HG03460 (cell line): ENCODE results near the gene CPTP.

ENCODE experiments used
- ATAC-seq: cut with Tn5 transposase; IDR thresholded peaks from one replicate; pipeline ENCODE4 v1.9.1; 2021; ENCODE audit not compliant: unreplicated experiment

Gene CPTP

DNA sequence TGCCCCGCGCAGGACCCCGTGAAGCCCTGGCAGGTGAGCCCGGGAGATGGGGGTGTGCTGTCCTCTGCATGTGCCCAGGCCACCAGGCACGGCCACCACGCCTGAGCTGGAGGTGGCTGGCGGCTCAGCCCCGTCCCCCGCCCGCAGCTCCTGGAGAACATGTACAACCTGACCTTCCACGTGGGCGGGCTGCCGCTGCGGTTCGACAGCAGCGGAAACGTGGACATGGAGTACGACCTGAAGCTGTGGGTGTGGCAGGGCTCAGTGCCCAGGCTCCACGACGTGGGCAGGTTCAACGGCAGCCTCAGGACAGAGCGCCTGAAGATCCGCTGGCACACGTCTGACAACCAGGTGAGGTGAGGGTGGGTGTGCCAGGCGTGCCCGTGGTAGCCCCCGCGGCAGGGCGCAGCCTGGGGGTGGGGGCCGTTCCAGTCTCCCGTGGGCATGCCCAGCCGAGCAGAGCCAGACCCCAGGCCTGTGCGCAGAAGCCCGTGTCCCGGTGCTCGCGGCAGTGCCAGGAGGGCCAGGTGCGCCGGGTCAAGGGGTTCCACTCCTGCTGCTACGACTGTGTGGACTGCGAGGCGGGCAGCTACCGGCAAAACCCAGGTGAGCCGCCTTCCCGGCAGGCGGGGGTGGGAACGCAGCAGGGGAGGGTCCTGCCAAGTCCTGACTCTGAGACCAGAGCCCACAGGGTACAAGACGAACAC, 8.3 kb downstream of the CPTP start:
- ATAC-seq = no peak

DNA sequence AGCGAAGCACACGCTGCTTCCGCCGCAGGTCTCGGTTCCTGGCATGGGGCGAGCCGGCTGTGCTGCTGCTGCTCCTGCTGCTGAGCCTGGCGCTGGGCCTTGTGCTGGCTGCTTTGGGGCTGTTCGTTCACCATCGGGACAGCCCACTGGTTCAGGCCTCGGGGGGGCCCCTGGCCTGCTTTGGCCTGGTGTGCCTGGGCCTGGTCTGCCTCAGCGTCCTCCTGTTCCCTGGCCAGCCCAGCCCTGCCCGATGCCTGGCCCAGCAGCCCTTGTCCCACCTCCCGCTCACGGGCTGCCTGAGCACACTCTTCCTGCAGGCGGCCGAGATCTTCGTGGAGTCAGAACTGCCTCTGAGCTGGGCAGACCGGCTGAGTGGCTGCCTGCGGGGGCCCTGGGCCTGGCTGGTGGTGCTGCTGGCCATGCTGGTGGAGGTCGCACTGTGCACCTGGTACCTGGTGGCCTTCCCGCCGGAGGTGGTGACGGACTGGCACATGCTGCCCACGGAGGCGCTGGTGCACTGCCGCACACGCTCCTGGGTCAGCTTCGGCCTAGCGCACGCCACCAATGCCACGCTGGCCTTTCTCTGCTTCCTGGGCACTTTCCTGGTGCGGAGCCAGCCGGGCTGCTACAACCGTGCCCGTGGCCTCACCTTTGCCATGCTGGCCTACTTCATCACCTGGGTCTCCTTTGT, 9.1 kb downstream of the CPTP start:
- no peak for ATAC-seq

DNA sequence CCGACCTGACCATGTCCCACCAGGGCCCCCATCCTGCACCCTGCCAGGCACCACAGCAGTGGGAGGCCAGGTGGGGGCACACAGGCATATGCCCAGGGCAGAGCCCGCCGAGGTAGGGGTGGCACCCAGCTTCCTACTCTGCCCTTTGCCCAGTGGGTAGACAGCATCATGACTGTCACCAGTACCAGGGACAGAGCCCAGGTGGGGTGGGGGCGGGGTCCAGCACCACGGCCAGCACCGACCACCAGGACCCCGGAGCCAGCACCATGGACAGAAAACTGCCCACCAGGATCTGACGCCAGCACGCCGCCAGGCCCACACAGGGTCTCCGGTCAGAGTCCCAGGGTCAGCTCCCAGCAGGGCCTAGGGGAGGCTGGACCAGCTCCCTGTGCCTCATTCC, 10.2 kb downstream of the CPTP start:
- no peak for ATAC-seq

DNA sequence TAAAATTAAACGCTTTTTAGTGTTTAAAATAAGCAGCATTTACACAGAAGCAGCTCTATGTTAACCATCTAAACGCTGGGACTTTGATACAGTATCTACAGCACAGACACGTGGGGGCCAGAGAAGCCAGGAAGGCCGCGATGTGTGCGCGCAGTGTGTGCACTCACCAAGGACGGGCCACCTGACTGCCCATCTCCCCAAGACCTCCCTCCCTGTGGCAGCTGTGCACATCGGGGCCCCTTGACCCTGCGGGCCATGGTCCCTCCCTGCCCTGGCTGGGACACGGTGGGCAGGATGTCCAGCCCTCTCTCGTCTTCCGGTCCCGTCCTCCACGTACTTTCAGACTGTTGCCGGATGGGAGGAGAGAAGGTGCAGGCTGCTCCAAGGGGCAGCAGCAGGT, 10.7 kb downstream of the CPTP start:
- ATAC-seq = no peak

DNA sequence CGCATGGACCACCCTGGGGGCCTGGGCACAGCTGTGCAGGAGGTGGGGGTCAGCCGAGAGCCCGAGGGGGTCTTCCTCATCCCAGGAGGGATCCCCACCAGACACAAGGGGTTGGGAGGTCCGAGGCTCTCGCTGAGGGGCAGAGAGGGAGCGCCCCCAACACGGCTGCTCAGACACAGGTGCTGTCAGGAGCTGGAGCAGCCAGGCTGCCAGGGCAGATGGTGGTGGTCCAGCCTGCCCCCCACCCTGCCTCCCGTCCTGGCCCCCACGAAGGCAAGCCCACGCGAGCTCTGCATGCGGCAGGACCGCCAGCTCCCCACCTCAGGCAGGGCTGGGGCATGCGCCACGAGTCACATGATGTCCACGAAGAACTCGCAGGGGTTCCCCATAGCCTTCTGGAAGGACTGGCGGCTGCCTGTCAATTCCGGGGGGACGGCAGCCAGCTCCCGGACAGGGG, 11.2 kb downstream of the CPTP start:
- ATAC-seq = no peak

DNA sequence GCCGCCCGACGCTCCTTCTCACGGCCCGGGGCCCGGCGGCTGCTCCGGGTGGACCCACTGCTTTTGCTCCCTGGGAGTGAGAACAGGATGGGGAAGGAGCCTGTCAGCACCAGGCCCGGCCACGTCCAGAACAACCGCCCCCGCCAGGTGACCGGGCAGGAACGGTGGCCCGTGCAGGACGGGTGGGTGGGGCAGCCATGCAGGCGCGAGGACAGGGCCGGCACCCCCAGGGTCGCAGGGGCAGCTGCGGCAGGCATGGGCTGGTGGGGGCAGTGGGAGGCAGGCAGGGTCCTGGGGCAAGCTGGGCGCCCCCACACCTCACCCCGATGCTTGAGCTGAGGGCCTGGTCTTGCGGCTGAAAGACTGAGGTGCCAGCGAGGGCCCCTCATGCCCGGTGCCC, 11.8 kb downstream of the CPTP start:
- no peak for ATAC-seq

DNA sequence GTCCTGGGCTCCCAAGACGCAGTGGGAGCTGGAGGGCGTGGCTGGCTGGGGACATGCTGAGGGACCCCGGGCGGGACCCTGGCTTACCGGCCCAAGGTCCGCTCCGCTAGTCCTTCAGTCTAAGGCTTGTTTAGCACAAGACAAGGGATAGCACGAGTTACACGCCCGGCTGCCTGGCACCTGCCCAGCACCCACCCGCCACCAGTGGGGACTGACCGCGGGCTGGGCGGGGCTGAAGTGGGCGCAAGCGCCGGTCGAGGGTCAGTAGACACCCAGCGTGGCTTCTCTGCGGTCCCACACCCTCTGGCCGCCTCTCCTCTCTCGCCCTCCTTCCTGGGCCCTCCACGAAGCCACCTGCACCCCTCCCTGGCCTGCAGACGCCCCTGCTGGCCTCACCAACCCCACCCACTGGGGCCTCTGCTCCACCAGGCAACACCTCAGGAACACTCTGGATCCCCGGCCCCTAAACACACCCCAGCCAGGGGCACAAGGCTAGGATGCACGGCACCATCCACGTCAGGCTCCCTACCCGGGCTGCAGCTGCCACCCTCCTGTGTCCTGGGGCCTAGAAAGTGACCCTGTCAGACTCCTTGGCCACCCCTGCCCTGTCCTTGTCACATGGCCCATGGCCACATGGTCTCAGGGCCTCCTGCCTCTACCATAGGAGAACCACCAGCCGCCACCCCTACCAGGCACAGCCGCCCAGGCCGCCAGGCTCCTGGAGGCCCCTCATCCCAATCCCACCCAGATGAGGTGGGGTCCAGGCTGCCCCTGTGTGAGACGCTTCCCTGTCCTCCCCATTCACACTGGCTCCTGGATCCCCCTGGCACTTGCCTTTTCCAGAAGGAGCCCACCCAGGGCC, 12.6 kb downstream of the CPTP start:
- ATAC-seq = no peak

DNA sequence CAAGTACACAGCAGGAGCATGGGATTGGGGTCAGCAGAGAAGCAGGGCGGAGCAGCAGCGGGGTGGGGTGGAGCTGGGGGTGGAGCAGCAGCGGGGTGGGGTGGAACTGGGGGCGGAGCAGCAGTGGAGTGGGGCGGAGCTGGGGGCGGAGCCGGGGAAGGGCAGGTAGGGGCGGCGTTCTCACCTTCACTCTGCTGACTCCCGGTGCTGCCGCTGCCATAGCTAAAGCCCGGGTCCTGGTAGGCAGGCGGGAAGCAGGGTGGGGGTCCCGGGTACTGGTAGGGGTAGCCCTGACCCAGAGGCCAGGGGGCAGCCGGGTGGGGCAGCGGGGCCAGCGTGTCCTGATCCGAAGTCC, 13.2 kb downstream of the CPTP start:
- no peak for ATAC-seq

DNA sequence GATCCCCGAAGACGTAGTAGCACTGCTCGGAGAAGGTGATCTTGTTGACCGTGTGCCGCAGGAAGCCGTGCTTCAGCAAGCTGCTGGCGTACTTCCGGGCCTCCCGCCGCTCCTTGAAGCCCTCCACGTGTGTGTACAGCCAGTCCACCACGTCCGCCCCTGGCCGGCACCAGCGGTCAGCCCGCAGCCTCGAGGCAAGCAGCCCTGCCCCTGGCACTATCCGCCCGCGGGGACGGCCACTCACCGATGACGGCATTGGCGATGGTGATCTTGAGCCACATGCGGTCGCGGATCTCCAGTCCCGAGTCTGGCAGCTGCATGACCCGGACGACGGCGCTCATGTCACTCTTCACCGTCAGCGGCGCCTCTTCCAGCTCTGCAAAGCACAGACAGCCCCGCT, 13.7 kb downstream of the CPTP start:
- no peak for ATAC-seq

DNA sequence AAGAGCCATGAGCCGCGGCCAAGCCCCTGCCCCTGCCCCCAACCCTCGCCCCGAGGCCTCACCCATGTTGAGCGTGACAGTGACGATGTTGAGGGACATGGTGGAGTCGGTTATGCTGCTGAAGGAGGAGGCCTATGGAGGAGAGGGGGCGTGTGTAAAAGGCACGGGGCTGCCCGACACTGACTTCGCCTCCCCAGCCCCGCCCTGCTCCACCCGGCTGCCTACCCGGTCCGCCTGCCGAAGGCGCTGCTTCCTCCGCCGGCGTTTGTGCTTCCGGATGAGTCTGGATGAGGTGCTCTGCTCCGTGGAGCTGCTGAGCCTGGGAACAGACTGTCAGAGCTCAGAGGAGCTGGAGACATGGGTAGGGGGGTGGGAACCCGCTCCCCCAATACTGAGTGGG, 15.6 kb downstream of the CPTP start:
- ATAC-seq = no peak

DNA sequence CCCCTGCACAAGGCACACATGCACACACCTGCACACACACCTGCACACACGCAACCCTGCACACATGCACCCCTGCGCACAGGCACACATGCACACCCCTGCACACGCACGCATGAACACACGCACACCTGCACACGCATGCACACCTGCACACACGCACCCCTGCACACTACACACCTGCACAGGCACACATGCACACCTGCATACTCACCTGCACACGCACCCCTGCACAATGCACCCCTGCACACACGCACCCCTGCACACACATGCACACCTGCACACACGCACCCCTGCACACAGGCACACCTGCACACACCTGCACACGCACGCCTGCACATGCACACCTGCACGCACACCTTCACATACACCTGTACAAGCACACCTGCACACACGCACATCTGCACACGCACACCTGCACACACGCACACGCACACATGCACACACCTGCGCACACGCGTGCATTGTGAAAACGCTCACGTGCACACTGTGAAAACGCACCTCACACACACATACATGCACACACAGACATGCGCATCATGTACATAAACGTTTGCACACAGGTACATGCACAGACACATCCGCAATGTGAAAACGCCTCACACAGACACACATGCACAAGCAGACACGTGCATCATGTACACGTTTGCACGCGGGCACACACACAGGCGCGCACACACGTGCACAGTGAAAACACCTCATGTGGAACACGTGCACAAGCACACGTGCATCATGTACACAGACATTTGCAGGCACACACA, 16.4 kb downstream of the CPTP start:
- no peak for ATAC-seq

DNA sequence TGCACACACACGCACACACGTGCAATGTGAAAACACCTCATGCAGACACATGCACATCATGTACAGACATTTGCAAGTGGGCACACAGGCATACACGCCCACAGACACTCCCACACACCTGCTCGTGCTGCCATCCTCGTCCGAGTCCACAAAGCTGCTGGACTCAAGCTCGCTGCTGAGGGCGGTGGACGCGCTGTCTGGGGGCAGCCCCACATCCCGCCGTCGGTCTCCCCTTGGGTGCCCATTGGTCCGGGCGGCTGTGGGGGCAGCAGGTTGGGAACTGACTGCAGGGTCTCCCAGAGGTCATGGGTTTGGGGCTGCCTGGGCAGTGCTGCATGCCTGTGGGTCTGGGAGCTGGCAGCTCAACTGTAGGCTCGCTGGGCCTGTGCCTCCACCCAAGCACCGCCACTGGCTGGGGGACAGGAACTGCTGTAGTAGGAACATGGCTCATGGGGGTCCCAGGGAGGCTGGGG, 17.0 kb downstream of the CPTP start:
- no peak for ATAC-seq

DNA sequence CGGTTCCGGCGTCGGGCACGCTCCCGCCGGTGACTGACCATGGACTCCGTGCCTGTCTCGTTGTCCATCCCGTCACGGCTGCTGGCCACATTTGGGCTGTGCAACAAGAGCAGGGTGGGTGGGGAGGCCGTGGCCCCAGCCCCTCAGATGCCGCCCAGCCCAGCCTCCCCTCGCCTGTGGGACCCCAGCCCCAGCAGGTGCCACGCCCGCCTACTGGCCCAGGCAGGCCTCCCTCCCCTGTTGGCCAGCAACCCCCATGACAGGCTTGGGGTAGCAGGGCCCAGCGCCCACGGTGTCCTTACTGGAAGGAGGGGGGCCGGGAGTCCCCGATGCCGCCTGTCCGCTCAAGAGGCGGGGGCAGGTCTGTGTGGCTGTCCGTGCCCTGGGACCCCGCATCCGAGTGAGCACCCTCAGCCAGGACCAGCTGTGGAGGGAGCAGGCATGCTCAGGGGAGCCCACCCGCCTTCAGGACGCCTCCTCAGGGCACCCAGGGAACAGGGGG, 17.5 kb downstream of the CPTP start:
- no peak for ATAC-seq

DNA sequence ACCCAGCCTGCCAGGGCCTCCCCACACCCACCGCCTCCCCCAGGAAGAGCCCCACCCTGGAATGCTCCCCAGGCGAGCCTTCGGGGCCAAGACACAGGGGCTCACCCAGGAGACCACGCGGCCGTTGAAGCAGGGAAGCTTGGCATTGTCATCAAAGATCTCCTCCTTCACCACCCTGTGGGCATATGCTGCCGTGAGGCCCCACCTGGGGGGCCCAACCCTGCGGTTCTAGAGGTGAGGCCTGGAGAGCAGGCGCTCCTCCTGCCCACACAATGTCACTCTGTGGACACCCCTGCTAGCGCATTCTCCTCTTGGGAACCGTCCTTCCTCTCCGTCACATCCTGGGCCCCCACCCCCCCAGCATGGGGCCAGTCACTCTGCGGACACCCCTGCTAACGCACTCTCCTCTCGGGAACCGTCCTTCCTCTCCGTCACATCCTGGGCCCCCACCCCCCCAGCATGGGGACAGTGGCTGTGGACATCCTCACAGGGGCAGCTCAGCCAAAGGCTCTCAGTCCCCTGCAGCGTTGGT, 18.0 kb downstream of the CPTP start:
- no peak for ATAC-seq

DNA sequence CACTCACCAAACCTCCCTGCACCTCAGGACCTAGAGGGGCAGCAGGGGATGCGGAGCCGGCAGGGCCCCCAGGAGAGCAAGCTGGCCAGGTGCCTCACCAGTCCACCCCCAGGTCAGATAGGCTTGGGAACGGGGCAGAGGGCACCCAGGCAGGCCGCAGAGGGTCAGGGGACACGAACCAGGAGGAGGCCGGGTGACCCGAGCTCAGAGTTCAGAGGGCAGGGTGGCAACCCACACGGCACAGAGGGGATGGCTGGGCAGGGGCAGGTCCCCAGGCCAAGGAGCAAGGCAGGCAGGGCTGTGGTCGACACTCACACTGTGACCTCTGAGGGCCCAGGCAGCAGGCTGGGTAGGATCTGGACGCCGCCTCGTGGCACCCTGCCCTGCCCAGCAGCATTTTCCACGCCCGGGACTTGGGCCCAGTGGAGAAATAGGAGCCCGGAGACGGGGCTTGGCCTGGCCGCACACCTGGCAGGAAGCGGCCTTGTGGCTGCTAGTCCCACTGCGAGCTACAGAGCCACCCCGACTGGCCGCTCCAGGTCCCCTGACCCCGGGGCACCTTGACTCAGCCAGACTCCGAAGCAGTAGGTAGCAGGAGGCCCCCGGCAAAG, 19.3 kb downstream of the CPTP start:
- no peak for ATAC-seq

DNA sequence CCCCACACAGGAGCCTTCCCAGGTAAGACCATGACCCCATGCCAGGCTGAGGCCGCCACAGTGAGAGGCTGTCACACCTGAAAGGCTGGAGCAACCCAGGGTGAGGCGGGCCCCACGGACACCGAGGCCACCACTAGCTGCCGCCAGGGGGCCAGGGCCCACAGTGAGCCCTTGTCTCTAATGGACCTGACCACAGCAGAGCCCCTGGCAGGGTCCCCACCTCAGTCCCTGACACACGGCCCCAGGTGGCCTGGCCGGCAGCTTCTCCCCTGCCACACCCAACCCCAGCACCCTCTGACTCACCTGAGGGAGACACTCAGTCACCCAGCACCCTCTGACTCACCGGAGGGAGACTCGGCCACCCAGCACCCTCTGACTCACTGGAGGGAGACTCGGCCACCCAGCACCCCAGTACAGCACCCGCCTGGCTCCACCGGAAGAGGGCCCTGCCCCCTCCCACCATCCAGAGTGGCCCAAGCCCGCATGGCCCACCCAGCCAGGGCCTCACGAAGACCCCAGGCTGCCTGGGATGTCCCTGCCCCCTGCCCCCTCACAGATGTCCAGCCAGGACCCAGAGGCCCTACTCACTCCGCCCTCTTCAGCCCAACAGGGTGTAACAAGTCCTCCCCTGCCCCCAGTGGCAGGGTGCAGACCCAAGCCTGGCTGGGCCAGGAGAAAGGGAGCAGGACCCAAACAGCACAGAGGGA, 20.2 kb downstream of the CPTP start:
- ATAC-seq = no peak

DNA sequence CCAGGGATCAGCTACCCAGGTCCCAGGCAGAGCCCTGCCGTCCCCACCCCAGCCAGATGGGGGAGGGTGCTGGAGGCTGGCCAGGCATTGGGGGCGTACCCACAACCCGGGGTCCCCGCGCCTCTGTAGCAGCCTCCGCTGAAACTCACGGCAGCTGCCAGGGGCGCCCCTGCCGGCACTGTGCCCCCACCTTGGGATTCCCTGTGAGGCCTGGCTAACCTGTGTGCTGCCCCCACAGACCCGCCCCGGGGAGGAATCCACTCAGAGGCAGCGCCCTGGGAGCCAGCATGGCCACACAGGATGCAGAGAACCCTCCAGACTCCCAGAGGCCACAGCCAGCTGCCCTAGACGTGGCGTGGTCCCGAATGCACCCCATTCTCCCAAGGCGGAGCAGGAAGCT, 20.8 kb downstream of the CPTP start:
- no peak for ATAC-seq

DNA sequence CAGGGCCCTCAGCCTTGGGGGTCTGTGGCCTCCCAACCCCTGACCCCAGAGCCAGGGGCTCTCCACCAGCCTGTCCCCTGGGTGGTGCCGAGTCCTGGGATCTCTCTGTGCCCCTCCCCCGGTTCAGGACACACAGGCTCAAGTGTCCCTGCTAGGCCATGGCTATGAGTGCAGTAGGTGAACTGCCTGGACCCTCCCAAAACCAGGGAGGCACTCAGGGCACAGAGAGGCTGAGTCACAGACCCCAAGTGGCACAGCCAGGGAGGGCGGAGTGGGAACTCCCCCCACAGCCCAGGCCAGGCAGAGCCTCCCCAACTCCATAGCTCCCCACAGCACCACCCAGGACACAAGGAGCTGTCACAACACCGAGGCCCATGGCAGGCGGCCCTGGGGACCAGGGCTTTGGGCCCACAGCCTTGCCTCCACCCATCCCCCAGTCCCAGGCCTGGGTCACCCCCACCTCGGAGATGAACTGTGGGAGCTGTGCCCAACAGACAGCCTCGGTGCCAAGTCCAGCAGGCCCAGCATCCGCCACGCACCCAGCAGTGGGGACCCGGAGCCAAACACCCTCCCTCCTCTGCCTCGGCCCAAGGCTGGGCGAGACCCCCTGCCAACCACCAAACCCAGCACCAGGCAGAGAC, 21.4 kb downstream of the CPTP start:
- no peak for ATAC-seq

DNA sequence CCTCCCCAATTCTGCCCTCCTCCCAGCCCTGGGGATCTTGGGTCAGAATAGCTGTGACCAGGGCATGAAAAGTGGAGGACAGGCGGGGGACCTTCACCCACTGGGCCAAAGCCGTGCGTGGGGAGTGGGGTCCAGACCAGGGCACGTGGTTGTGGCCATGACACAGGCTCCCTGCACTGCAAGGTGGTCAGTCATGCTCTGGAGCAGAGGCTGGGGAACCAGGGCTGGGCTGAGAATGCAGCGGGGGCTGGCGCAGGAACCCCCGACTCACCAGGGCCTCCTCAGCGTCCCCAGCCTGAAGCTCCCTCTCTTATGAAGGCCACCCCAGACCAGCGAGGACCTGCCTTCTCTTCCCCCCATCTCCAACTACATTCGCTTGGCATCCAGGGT, 21.9 kb downstream of the CPTP start:
- ATAC-seq = no peak
